HepG2 (cell line): ENCODE data around the gene LAMTOR3. TPM values are rescaled to one million over a fixed set of nuclear protein-coding genes. Genes with fewer than 3 reads are reported as not detected.
A peak's percentile ranks its signal among the peaks of the same experiment; 100 is the strongest.

Experiments used
- AGO2 ChIP-seq: fragments of 200-400 bp; formaldehyde crosslinking; optimal IDR thresholded peaks from 2 replicates; pipeline ENCODE3; 2017; ENCODE audit warnings: mild to moderate bottlenecking, low read depth, low read length, moderate library complexity
- CERS6 ChIP-seq: sonication (generic); formaldehyde crosslinking; IDR thresholded peaks from 2 replicates; pipeline ENCODE4 v1.5.0; 2020; ENCODE audit warnings: missing genetic modification reagents
- ESRRA ChIP-seq: sonication (generic); formaldehyde crosslinking; IDR thresholded peaks from 2 replicates; pipeline ENCODE4 v1.5.1; 2020; ENCODE audit warnings: mild to moderate bottlenecking, low read depth, missing genetic modification reagents
- KLF12 ChIP-seq: sonication (generic); formaldehyde crosslinking; IDR thresholded peaks from 2 replicates; pipeline ENCODE4 v1.4.0; 2020; ENCODE audit warnings: missing genetic modification reagents, borderline replicate concordance
- LBX2 ChIP-seq: sonication (generic); formaldehyde crosslinking; IDR thresholded peaks from 2 replicates; pipeline ENCODE4 v1.5.0; 2020; ENCODE audit warnings: missing genetic modification reagents, mild to moderate bottlenecking, borderline replicate concordance
- POLR2AphosphoS5 ChIP-seq: IDR thresholded peaks from 2 replicates; pipeline ENCODE4 v1.6.1; 2012; ENCODE audit warnings: low read depth, low read length
- RFX5 ChIP-seq: IDR thresholded peaks from 2 replicates; pipeline ENCODE4 v1.6.1; 2011; ENCODE audit warnings: low read depth, low read length, improper control_type of control experiment
- SMAD3 ChIP-seq: sonication (generic); formaldehyde crosslinking; IDR thresholded peaks from 2 replicates; pipeline ENCODE4 v1.4.0; 2020; ENCODE audit warnings: missing genetic modification reagents
- STAT5B ChIP-seq: sonication (generic); formaldehyde crosslinking; IDR thresholded peaks from 2 replicates; pipeline ENCODE4 v1.4.0; 2020; ENCODE audit warnings: missing genetic modification reagents
- SUZ12 ChIP-seq: fragments of 150-350 bp; IDR thresholded peaks from 2 replicates; pipeline ENCODE4 v1.6.1; 2014; ENCODE audit warnings: low read depth, low read length
- TEF ChIP-seq: sonication (generic); formaldehyde crosslinking; IDR thresholded peaks from 2 replicates; pipeline ENCODE4 v1.5.0; 2020; ENCODE audit warnings: missing genetic modification reagents
- TFE3 ChIP-seq: IDR thresholded peaks from 2 replicates; pipeline ENCODE4 v1.6.1; 2016
- THYN1 ChIP-seq: sonication (generic); formaldehyde crosslinking; IDR thresholded peaks from 2 replicates; pipeline ENCODE4 v1.8.1; 2023; ENCODE audit warnings: low read depth, mild to moderate bottlenecking, moderate library complexity, missing genetic modification reagents, borderline replicate concordance
- ZBTB3 ChIP-seq: sonication (generic); formaldehyde crosslinking; IDR thresholded peaks from 2 replicates; pipeline ENCODE4 v1.4.0; 2020; ENCODE audit warnings: low read depth, mild to moderate bottlenecking, moderate library complexity, missing genetic modification reagents, borderline replicate concordance
- ZBTB4 ChIP-seq: sonication (generic); formaldehyde crosslinking; IDR thresholded peaks from 2 replicates; pipeline ENCODE4 v1.4.0; 2020; ENCODE audit warnings: missing genetic modification reagents, mild to moderate bottlenecking, borderline replicate concordance
- ZNF275 ChIP-seq: sonication (generic); formaldehyde crosslinking; IDR thresholded peaks from 2 replicates; pipeline ENCODE4 v1.8.0; 2022; ENCODE audit warnings: missing genetic modification reagents, mild to moderate bottlenecking, inconsistent platforms, borderline replicate concordance
- ZNF510 ChIP-seq: sonication (generic); formaldehyde crosslinking; IDR thresholded peaks from 2 replicates; pipeline ENCODE4 v1.4.0; 2020; ENCODE audit warnings: low read depth, mild to moderate bottlenecking, missing genetic modification reagents
- ZNF530 ChIP-seq: sonication (generic); formaldehyde crosslinking; IDR thresholded peaks from 2 replicates; pipeline ENCODE4 v1.5.0; 2020; ENCODE audit warnings: low read depth, mild to moderate bottlenecking, missing genetic modification reagents
- ZNF615 ChIP-seq: sonication (generic); formaldehyde crosslinking; IDR thresholded peaks from 2 replicates; pipeline ENCODE4 v1.5.0; 2020; ENCODE audit warnings: mild to moderate bottlenecking, missing genetic modification reagents, borderline replicate concordance
- ZNF678 ChIP-seq: sonication (generic); formaldehyde crosslinking; IDR thresholded peaks from 2 replicates; pipeline ENCODE4 v1.4.0; 2020; ENCODE audit warnings: mild to moderate bottlenecking, missing genetic modification reagents
- ZNF703 ChIP-seq: sonication (generic); formaldehyde crosslinking; IDR thresholded peaks from 2 replicates; pipeline ENCODE4 v1.5.1; 2020; ENCODE audit warnings: missing genetic modification reagents, mild to moderate bottlenecking, moderate library complexity, borderline replicate concordance
- polyA plus RNA-seq, 8 experiments: library from polyadenylated mRNA; depleted of rRNA in 3 of 8; stranded (reverse) in 7 of 8; unstranded in 1 of 8; fragments of >200 nt; fragmentation: Illumina TruSeq in 4 of 8; extraction: Trizol in 4 of 8; gene quantifications; 2 replicates each; pipeline versions ENCODE4 v1.2.1 to v1.2.3, GENCODE V29; 2011 to 2016; ENCODE audit warnings: low read depth in 4 of 8, missing spikeins in 1 of 8, mixed read lengths in 1 of 8; ENCODE audit not compliant: insufficient read depth in 1 of 8
- total RNA-seq, 5 experiments: library from RNA; depleted of rRNA; stranded (reverse); fragments of >200 nt; fragmentation: Illumina TruSeq; extraction: Trizol; gene quantifications; 2 replicates each; pipeline ENCODE4 v1.2.3, GENCODE V29; 2016; ENCODE audit warnings: low read depth in 1 of 5

LAMTOR3 gene
- total and polyA plus RNA-seq, 2 of the 13 experiments (the other 11 are each of a cell fraction or from before 2014, with no cell fraction given): 47.6 to 49.1 TPM

- TF ChIP-seq ZNF678: no peak
- TF ChIP-seq ZBTB4 (CRISPR knock-in tag): no peak
- TF ChIP-seq TEF: no peak
- peak; percentile 89 for TF ChIP-seq TFE3 (CRISPR knock-in tag)
- TF ChIP-seq THYN1 (CRISPR knock-in tag): no peak
- no peak for TF ChIP-seq ESRRA (CRISPR knock-in tag)
- TF ChIP-seq STAT5B: no peak
- TF ChIP-seq ZNF615 (CRISPR knock-in tag): no peak
- TF ChIP-seq LBX2 (CRISPR knock-in tag): no peak
- TF ChIP-seq ZNF510 (CRISPR knock-in tag): no peak
- peak; percentile 88 for TF ChIP-seq POLR2AphosphoS5
- TF ChIP-seq SMAD3: peak; percentile 83; the same call in 1 of the 2 replicates
- TF ChIP-seq ZNF530: no peak
- TF ChIP-seq CERS6 (CRISPR knock-in tag): no peak
- TF ChIP-seq SUZ12: no peak
- no peak for TF ChIP-seq KLF12 (CRISPR knock-in tag)
- no peak for TF ChIP-seq RFX5
- no peak for TF ChIP-seq ZNF275
- TF ChIP-seq ZNF703 (CRISPR knock-in tag): no peak
- TF ChIP-seq ZBTB3 (CRISPR knock-in tag): no peak
- TF ChIP-seq AGO2: no peak
Observed at GRCh38 chr4:99894161-99894997, at the start of gene LAMTOR3 (continued).
